Parathyroid adenoma (tissue), 2 donors: Measurements from ENCODE around the gene DUS2.
A peak's percentile ranks its signal among the peaks of the same experiment; 100 is the strongest.
"Not testable (repeated sequence)": the region's sequence is repeated elsewhere in the genome, so short reads cannot be mapped to it uniquely, and the experiment has no call there.

Experiments
- H2AFZ ChIP-seq: fragments of 300-600 bp; sonication (generic); one replicate; pipeline ENCODE4 v1.7.0; 2017; ENCODE audit warnings: antibody characterized with exemption, mild to moderate bottlenecking
- H3K27ac ChIP-seq: fragments of 300-600 bp; sonication (generic); one replicate; pipeline ENCODE4 v1.7.0; 2017
- H3K27me3 ChIP-seq: fragments of 300-600 bp; sonication (generic); one replicate; pipeline ENCODE4 v1.7.0; 2017; ENCODE audit warnings: low read length; ENCODE audit not compliant: control insufficient read depth, insufficient read depth
- H3K36me3 ChIP-seq: fragments of 300-600 bp; sonication (generic); one replicate; pipeline ENCODE4 v1.7.0; 2017; ENCODE audit warnings: low read length; ENCODE audit not compliant: control insufficient read depth, insufficient read depth
- H3K4me1 ChIP-seq: fragments of 300-600 bp; sonication (generic); one replicate; pipeline ENCODE4 v1.7.0; 2017; ENCODE audit warnings: control low read depth
- H3K4me2 ChIP-seq: fragments of 300-600 bp; sonication (generic); one replicate; pipeline ENCODE4 v1.7.0; 2017; ENCODE audit warnings: low read length
- H3K4me3 ChIP-seq: fragments of 300-600 bp; sonication (generic); one replicate; pipeline ENCODE4 v1.7.0; 2017; ENCODE audit warnings: low read depth, low read length
- H3K79me2 ChIP-seq: fragments of 300-600 bp; sonication (generic); one replicate; pipeline ENCODE4 v1.7.0; 2017; ENCODE audit warnings: control low read depth
- H3K9ac ChIP-seq: fragments of 300-600 bp; sonication (generic); one replicate; pipeline ENCODE4 v1.7.0; 2017; ENCODE audit warnings: mild to moderate bottlenecking
- H3K9me3 ChIP-seq: fragments of 300-600 bp; sonication (generic); one replicate; pipeline ENCODE4 v1.7.0; 2017; ENCODE audit warnings: low read length; ENCODE audit not compliant: control insufficient read depth
- TF ChIP-seq, protein P1 (sequence below): fragments of 300-600 bp; sonication (generic); IDR thresholded peaks from one replicate; pipeline ENCODE4 v1.7.0; 2017; ENCODE audit warnings: antibody characterized with exemption, mild to moderate bottlenecking
- donor health status: primary hyperparathyroidism.

The DUS2 gene

GRCh38 chr16:67992661-67993206 is 30.4 kb upstream of the DUS2 start:
- Histone ChIP-seq H3K4me1 (no peaks in the 10 kb centered on the region), H3K79me2 (no peaks in the 10 kb centered on the region), H2AFZ (peak overlapping the region; percentile 78), H3K27me3 (no peaks in the 10 kb centered on the region), H3K27ac (peak overlapping the region; percentile 24), H3K36me3 (no peaks in the 10 kb centered on the region), H3K9ac (no peak overlapping the region), H3K4me2 (peak overlapping the region; percentile 45), H3K9me3 (no peaks in the 10 kb centered on the region), H3K4me3 (no peak overlapping the region)
- TF ChIP-seq, protein P1, sequence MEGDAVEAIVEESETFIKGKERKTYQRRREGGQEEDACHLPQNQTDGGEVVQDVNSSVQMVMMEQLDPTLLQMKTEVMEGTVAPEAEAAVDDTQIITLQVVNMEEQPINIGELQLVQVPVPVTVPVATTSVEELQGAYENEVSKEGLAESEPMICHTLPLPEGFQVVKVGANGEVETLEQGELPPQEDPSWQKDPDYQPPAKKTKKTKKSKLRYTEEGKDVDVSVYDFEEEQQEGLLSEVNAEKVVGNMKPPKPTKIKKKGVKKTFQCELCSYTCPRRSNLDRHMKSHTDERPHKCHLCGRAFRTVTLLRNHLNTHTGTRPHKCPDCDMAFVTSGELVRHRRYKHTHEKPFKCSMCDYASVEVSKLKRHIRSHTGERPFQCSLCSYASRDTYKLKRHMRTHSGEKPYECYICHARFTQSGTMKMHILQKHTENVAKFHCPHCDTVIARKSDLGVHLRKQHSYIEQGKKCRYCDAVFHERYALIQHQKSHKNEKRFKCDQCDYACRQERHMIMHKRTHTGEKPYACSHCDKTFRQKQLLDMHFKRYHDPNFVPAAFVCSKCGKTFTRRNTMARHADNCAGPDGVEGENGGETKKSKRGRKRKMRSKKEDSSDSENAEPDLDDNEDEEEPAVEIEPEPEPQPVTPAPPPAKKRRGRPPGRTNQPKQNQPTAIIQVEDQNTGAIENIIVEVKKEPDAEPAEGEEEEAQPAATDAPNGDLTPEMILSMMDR: no peak

- Histone ChIP-seq H3K27ac (peak overlapping the region; percentile 11), H3K9me3 (no peaks in the 10 kb centered on the region), H3K36me3 (no peaks in the 10 kb centered on the region), H3K4me3 (no peak overlapping the region), H3K27me3 (no peaks in the 10 kb centered on the region), H3K9ac (no peak overlapping the region), H3K4me2 (peak overlapping the region; percentile 45), H3K4me1 (no peaks in the 10 kb centered on the region), H2AFZ (peak overlapping the region; percentile 78), H3K79me2 (no peaks in the 10 kb centered on the region)
- TF ChIP-seq, protein P1: peak; percentile 96
These were observed 29.7 kb upstream of the DUS2 start for GRCh38 chr16:67993207-67994039.

- not testable (repeated sequence) for H3K4me3 ChIP-seq, H3K9ac ChIP-seq, H3K27me3 ChIP-seq, H3K4me1 ChIP-seq, H3K36me3 ChIP-seq, H3K9me3 ChIP-seq, H3K79me2 ChIP-seq, H3K4me2 ChIP-seq
- H2AFZ ChIP-seq: peak overlapping the region; percentile 78
- peak overlapping the region; percentile 11 for H3K27ac ChIP-seq
These were observed 29.1 kb upstream of the DUS2 start for GRCh38 chr16:67994040-67994408.

- H3K4me1 ChIP-seq: no peaks in the 10 kb centered on the region
These were observed 27.7 kb upstream of the DUS2 start for GRCh38 chr16:67995423-67995822.

GRCh38 chr16:67996666-67997065 is 26.4 kb upstream of the DUS2 start:
- no peak overlapping the region for H2AFZ ChIP-seq
- TF ChIP-seq, protein P1: no peak
- H3K9ac ChIP-seq: no peak overlapping the region
- no peaks in the 10 kb centered on the region for H3K79me2 ChIP-seq
- H3K27ac ChIP-seq: no peak overlapping the region
- H3K4me3 ChIP-seq: no peak overlapping the region
- H3K4me1 ChIP-seq: no peaks in the 10 kb centered on the region
- no peaks in the 10 kb centered on the region for H3K36me3 ChIP-seq
- no peaks in the 10 kb centered on the region for H3K9me3 ChIP-seq
- H3K4me2 ChIP-seq: no peak overlapping the region
- no peaks in the 10 kb centered on the region for H3K27me3 ChIP-seq

More at GRCh38 chr16:67995423-67995822, 27.7 kb upstream of the DUS2 start:
- no peak overlapping the region for H3K4me2 ChIP-seq
- no peak overlapping the region for H3K27ac ChIP-seq
- no peaks in the 10 kb centered on the region for H3K79me2 ChIP-seq
- no peaks in the 10 kb centered on the region for H3K36me3 ChIP-seq
- no peaks in the 10 kb centered on the region for H3K27me3 ChIP-seq
- no peak overlapping the region for H3K9ac ChIP-seq
- H3K9me3 ChIP-seq: no peaks in the 10 kb centered on the region
- TF ChIP-seq, protein P1: no peak
- H3K4me3 ChIP-seq: no peak overlapping the region
- no peak overlapping the region for H2AFZ ChIP-seq

- not testable (repeated sequence) for H3K4me1 ChIP-seq, H2AFZ ChIP-seq, H3K36me3 ChIP-seq, H3K9ac ChIP-seq, H3K4me3 ChIP-seq, H3K27me3 ChIP-seq, H3K27ac ChIP-seq, H3K4me2 ChIP-seq, H3K9me3 ChIP-seq, H3K79me2 ChIP-seq
These were observed 24.8 kb upstream of the DUS2 start for GRCh38 chr16:67998231-67998778.

DNA sequence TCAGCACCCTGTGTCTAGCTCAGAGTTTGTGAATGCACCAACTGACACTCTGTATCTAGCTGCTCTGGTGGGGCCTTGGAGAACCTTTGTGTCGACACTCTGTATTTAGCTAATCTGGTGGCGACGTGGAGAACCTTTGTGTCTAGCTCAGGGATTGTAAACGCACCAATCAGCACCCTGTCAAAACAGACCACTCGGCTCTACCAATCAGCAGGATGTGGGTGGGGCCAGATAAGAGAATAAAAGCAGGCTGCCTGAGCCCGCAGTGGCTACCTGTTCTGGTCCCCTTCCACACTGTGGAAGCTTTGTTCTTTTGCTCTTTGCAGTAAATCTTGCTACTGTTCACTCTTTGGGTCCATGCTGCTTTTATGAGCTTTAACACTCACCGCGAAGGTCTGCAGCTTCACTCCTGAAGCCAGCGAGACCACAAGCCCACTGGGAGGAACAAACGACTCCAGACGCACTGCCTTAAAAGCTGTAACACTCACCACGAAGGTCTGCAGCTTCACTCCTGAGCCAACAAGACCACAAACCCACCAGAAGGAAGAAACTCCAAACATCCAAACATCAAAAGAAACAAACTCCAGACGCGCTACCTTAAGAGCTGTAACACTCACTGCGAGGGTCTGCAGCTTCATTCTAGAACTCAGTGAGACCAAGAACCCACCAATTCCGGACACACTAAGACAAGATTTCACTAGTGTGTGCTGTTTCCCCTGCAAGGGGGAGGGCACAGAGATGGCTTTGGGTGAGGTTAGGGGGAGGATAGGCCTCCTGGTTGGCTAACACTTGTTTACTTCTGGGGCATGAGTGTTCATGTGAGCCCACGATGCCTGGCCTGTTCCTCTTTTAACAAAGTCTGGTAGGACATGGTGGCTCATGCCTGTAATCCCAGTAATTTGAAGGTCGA is 24.1 kb upstream of the DUS2 start, which contains the start of gene DPEP2:
Gene DPEP2, minus strand, starts transcription at position 706 of the 910 bp plus-strand sequence. CDS start 6,272 bp downstream, outside the sequence.
- not testable (repeated sequence) for H3K4me1 ChIP-seq, H3K4me2 ChIP-seq, H3K36me3 ChIP-seq, H3K9ac ChIP-seq, H3K4me3 ChIP-seq, H3K79me2 ChIP-seq, H3K9me3 ChIP-seq, H3K27me3 ChIP-seq, H2AFZ ChIP-seq
- peak within 1 kb of the TSS; percentile 15 for H3K27ac ChIP-seq
